ENCODE data around the gene SEC16B. TPM values are rescaled to one million over a fixed set of nuclear protein-coding genes. Genes with fewer than 3 reads are reported as not detected.

SEC16B gene
- total and polyA plus RNA-seq, 9 of the 15 experiments (the other 6 are each of a cell fraction or from before 2014, with no cell fraction given): not detected

DNA sequence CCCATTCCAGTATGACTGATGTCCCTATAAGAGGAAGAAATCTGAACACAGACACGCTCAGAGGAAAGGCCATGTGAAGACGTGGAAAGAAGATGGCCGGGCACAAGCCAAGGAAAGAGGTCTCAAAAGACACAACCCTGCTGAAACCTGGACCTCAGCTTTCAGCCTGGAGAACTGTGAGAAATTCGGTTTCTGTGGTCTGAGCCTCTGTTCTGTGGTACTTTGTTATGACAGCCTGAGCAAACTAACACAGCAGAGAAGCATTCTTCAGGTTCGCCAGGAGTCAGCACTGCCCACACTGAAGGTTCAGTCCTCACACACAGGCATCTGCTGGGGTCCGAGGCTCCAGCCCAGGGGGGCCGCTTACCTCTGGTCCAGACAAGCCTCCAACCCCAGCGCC lies 37.7 kb downstream of the SEC16B start:
- no peak for FAIRE-seq
- WGBS (ENCODE audit: insufficient coverage, low coverage, missing lambda C conversion rate): under 1% methylated on average over 8 of the region's 8 CpGs

More for the DNA sequence above, 37.7 kb downstream of the SEC16B start:
- Histone ChIP-seq H2AFZ (ENCODE audit: low read depth, low read length) (no peak overlapping the region), H3K27me3 (ENCODE audit: control insufficient read depth in 2 of 2, insufficient read depth in 2 of 2, low read length in 2 of 2) (no peaks in the 10 kb centered on the region), H3K27ac (ENCODE audit: extremely low read depth, low read depth, low read length) (no peak overlapping the region), H3K9me3 (replicated peaks; ENCODE audit: control insufficient read depth, insufficient read depth, low read depth, low read length) (no peaks in the 10 kb centered on the region), H3K9ac (ENCODE audit: insufficient read depth in 1 of 2, low read depth in 2 of 2, low read length in 2 of 2) (no peak overlapping the region), H3K9me1 (ENCODE audit: control insufficient read depth, insufficient read depth, low read length) (no peaks in the 10 kb centered on the region), H3K79me2 (ENCODE audit: control insufficient read depth, insufficient read depth, low read length) (no peaks in the 10 kb centered on the region), H3K4me1 (replicated peaks in 1 of 2; ENCODE audit: control insufficient read depth in 2 of 2, insufficient read depth in 2 of 2, low read length in 2 of 2) (no peaks in the 10 kb centered on the region), H4K20me1 (replicated peaks; ENCODE audit: control insufficient read depth, insufficient read depth, low read length) (no peaks in the 10 kb centered on the region), H3K4me3 (no peak overlapping the region), H3K36me3 (ENCODE audit: control insufficient read depth, insufficient read depth, low read length) (no peaks in the 10 kb centered on the region), H3K4me2 (ENCODE audit: insufficient read depth, low read length) (no peak overlapping the region)
- DNase-seq (ENCODE audit: extremely low read depth in 1 of 4, low spot score in 3 of 4): no peak
- POLR2A ChIA-PET: no interaction called here
- intact Hi-C loops (cut with micrococcal nuclease) (no loop called here), in situ Hi-C loops (cut with MboI) (loop anchor here (25.0 kb wide), 1 partner anchor 1370 kb away; no protein-coding TSS in a partner anchor)
- no peak for ATAC-seq
- TF ChIP-seq, protein P1, sequence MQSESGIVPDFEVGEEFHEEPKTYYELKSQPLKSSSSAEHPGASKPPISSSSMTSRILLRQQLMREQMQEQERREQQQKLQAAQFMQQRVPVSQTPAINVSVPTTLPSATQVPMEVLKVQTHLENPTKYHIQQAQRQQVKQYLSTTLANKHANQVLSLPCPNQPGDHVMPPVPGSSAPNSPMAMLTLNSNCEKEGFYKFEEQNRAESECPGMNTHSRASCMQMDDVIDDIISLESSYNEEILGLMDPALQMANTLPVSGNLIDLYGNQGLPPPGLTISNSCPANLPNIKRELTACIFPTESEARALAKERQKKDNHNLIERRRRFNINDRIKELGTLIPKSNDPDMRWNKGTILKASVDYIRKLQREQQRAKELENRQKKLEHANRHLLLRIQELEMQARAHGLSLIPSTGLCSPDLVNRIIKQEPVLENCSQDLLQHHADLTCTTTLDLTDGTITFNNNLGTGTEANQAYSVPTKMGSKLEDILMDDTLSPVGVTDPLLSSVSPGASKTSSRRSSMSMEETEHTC (IDR thresholded peaks at IDR 0.05): no peak
- TF ChIP-seq CAMTA2 (CRISPR knock-in tag; conservative IDR thresholded peaks at IDR 0.05): no peak
- no peak for TF ChIP-seq RB1 (IDR thresholded peaks at IDR 0.05; ENCODE audit: low read depth)
- TF ChIP-seq, protein P2, sequence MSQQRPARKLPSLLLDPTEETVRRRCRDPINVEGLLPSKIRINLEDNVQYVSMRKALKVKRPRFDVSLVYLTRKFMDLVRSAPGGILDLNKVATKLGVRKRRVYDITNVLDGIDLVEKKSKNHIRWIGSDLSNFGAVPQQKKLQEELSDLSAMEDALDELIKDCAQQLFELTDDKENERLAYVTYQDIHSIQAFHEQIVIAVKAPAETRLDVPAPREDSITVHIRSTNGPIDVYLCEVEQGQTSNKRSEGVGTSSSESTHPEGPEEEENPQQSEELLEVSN (IDR thresholded peaks at IDR 0.05; ENCODE audit: borderline replicate concordance in 1 of 2, extremely low read depth in 1 of 2, insufficient read depth in 1 of 2, insufficient read length in 1 of 2, low read depth in 1 of 2, low read length in 1 of 2, poor library complexity in 1 of 2, severe bottlenecking in 1 of 2): no peak
- no peak for TF ChIP-seq ADNP (tag; IDR thresholded peaks at IDR 0.05)
- no peak for TF ChIP-seq NONO (IDR thresholded peaks at IDR 0.05; ENCODE audit: low read depth in 2 of 2, low read length in 1 of 2)
- no peak for TF ChIP-seq ATF7 (IDR thresholded peaks at IDR 0.05)
- TF ChIP-seq ZBTB43 (CRISPR knock-in tag; IDR thresholded peaks at IDR 0.05): no peak
- CTCF ChIA-PET (ENCODE audit: low intra/inter-chr PET ratio): no interaction called here
- BruUV-seq (replicated peaks): no TSS peak

Measured in K562 (cell line).